ENCODE data around the gene EIF2B5.

DNA sequence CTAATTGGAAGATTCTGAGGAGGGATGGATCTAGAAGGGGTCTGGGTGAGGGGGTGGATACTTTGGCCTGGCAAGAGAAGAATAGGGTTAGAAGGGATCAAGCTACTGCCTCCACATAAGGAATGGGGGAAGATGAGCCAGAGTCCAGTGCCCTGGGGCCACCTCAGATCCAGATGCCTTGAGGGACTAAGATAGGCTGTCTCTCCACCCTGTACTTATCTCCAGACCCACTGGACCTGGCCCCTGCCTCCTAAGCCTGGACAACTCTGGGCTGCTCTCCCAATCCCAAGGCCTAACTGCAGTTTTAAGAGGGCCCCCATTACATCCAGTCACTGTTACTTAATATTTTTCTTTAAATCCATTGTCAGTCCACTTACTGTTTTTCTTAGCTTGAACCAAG lies 22.0 kb downstream of the EIF2B5 start:
- TF ChIP-seq EZH2 (IDR thresholded peaks at IDR 0.05) (no peak), POLR2AphosphoS5 (IDR thresholded peaks at IDR 0.05; ENCODE audit: borderline replicate concordance, low read depth, low read length) (no peak)
